NCI-H510A treated with DMSO at 0.1 percent for 48 hours (cell line): Measurements from ENCODE around the gene ARMC2.
"Not testable (repeated sequence)": the region's sequence is repeated elsewhere in the genome, so short reads cannot be mapped to it uniquely, and the experiment has no call there.

Experiments
- DNase-seq: peaks from one replicate; lab custom pipeline; 2025; lab: John Stamatoyannopoulos, UW

ARMC2 gene

DNA sequence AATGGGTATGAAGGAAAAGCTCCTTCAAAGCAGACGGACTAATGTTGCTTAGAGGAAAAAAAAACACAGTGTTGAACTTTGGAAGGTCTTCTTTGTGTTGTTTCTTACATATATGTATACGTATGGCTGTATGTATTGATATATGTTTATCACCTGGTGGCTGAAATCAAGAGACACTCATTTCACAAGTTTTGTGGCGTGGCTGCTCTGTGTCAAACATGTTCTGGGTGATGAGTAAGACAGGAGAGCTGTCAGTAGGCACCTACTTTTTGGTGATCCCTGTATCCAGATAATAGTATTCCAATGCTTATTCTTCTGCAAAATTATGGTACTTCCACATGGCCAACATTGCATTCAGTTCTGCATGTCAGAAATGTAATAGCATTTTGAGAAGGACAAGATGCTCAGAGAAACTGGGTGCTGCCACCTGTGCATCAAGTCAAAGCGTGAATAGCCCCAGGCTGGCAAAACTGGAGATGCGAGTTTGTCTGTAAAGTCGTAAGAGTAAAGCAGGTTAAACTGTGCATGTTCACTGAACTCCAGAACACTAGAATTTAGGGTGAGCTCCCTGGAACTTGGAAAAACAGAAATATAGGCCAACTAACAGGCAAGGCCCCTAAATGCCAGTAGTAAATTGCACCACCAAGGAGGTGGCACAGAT, 67.9 kb downstream of the ARMC2 start:
- DNase-seq = no peak

DNA sequence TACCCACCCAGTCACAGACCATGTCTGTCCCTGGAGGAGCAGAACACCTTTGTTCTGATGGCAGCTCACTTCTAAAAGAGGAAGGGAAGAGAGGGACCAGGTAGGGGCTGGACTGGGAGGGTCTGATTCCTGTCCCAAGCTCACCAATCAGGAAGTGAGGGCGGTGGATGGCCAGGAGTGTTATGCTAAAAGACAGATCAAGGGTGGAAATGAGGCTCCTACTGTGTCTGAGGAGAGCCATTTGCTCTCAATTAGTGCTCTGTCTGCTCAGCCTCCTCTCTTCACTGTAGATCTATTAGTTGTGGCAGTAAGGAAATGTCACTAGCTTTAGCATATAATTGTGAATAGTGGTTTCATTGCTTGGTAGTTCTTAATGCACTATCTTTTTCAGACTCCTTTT, 72.5 kb downstream of the ARMC2 start:
- DNase-seq = no peak

DNA sequence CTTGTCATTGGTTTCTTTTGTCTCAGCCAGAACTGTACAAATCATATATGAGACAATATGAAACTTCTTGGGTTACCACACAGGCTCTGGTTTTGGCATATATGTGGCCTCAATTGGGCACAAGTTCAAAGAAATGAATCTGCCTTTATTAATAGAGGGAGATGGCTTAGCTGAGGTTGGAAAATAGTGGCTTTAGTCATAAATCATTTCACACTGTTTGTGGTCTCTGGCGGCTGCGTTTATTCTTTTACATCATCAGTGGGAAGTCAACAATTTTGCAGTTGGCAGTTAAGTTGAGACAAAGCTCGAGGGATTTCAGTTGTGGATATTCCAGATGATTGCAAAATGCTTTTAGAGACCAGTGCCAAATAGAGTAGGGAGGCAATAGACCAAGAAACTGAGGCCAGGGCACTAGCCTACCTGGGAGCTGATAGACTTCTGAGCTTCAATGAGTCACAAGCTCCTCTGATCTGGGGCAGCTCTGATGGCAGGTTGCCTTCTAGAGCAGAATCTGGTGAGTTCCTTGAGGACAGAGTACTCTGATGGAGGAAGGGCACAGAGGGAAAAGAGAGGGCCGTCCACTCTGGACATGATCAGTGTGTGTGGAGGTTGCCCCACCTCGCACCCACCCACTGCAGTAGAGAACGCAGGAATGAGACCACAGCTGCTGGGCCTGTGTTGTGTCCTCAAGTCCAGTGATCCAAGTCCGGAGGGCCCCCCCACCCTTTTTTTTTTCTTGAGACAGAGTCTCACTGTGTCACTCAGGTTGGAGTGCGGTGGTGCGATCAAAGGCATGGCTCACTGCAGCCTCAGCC, 73.5 kb downstream of the ARMC2 start:
- no peak for DNase-seq

DNA sequence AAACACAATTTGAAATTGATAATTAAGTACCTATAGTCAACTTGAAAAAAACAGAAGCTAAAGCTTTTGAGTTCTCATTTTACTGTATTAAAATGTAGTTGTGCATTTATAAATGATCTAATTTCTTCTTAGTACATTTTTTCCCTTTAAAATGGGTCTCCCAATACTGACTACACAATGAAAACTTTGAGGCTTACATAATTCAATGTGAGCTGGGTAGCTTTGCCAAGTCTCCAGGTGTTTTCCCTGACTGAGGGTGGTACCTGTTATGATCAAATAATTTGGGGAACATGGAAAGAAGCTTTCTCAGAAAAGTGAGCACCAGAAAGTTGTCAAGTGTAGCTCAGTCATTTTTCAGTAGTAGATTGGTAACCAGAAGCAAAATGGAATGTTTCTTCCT, 74.3 kb downstream of the ARMC2 start:
- no peak for DNase-seq

DNA sequence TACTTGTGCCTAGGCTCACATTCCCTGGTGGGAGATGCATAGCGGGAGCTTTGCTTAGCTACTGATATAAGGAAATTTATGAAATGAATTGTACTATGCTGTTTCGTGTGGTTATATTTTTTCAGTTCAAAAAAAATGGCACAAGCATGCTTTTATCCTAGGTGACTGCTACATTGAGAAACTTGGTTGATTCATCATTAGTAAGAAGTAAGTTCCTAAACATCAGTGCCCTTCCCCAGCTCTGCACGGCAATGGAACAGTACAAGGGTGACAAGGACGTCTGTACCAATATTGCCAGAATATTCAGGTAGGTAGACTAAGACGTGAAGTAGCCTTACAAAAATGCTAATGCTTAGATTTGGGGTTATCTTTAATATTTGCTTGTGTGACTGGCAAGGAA, 79.7 kb downstream of the ARMC2 start:
- DNase-seq = no peak

DNA sequence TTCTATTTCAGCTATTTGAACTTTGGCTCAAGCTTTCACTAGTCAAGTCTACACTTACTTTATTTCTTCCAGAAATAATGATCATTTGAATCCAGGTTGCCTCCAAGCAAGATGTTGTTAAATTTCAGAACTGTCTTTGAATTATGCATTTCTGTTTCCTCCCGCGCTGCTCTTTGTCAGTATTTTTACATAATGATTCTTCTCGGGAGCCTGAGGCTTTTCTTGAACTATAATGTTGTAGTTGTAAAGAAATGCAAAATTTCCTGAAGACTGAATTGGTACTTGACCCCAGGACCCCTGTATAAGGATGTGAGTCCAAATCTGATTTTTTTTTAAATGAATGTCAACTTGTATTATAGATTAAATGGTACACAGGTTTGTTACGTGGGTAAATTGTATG, 80.4 kb downstream of the ARMC2 start:
- no peak for DNase-seq

DNA sequence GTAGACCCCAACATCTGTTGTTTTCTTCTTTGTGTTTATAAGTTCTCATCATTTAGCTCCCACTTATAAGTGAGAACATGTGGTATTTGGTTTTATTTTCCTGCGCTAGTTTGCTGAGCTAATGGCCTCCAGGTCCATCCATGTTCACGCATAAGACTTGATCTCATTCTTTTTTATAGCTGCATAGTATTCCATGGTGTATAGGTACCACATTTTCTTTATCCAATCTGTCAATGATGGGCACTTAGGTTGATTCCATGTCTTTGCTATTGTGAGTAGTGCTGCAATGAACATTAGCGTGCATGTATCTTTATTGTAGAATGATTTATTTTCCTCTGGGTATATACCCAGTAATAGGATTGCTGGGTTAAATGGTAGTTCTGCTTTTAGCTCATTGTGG, 82.9 kb downstream of the ARMC2 start:
- not testable (repeated sequence) for DNase-seq

DNA sequence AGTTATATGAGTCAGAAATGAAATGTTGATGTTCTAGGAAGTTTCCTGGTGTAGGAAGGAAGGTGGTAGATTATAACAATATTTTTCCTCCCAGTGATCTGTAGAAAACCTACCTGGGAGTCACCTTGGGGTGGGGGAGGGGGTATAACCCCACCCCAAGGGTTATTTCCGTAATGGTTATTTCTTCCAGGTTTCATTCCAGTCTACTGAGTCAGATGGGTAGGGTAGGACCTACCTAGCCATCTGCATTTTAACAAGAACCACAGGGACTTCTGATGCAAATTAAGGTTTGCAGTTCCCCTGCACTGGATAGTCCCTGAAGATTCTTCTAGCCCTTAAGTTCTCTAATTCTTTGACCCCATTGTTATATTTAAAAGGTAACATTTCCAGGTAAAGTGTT, 88.9 kb downstream of the ARMC2 start:
- no peak for DNase-seq

DNA sequence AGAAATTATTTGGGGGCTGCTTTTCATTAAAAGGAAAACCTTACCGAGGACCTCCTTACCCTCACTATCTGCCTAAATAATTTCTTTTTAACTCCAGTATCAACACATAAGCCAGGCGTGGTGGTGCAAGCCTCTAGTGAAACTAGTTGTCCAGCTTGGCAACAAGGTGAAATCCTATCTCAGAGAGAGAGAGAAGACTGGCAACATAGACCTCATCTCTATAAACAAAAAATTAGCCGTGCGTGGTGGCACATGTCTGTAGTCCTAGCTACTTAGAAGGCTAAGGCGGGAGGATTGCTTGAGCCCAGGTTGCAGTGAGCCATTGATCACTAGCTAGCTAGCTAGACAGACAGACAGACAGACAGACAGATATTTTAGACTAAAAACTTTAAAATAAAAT, 92.5 kb downstream of the ARMC2 start:
- no peak for DNase-seq

DNA sequence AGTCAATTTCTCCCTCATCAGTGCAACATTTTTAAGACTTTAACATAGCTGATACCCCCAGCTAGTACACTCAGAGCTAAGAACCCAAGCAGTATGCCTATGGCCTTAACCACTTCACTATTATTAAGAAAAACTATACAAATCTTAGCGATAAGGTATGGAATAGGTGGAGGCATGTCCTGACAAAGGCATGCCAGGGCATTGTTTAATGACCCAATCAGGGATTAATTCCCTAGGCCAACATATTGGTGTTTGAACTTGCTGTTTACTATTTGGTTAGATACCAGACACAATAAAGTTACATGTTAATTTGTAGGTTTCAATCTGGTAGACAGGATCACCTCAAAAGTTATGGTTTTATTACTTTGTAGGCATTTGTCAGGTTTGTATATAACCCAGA, 93.1 kb downstream of the ARMC2 start:
- no peak for DNase-seq

DNA sequence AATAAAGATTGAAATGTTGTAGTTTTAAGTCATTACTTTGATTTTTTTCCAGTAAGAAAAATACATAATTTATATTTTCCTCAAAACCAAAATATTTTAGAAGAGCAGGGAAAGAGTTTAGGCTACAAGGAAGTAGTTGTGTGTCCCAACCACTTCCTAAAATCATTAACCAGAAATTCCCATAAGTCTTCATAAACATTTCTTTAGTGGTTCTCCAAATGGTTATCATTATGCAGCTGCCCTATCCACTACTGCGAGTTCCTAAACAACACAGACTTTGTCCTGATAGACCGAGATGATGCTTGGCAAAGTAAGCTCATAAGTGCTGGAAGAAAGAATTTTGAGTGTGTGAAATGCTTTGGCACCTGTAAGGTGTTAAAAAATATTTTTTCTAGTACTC, 93.6 kb downstream of the ARMC2 start:
- DNase-seq = no peak

DNA sequence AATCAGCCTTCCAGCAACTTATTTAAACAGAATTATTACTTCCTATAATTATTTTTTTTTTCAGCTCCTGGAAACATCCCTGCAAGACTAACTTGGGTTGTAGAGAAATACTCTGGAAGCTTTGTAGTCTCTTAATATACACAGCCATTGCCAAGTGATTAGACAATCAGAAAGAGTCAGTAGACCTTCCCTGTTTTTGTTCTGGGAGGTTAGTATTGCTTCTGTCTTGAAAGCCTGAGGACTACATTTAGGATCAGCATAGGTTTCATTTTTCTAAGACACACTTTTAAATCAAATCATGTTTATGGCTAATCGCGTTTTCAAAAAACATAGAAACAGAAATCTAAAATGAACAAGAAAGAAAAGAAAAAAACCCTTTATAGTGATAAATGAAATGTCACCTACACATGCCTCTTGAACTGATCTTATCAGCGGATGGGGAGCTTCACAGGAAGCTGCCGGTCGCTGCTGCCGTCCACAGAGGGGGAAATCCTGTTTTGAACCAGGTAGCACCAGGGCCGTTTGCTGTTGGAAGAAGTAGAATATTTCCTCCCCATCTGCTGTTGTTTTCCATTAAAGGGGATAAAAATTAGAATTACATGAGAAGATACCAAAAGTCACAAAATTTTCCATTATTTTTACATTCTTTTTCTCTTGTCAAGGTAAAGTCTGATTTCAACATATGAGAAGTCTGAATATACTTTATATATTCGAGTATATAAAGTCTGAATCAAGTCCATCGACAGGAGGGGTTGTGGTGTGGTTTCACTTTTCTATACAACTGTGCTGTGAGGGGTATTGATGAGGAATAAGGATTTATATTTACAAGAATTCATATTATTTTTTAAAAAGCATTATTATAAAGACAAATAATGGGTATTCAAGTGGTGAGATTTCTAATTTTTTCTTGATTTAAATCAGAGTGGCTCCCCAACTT, 94.6 kb downstream of the ARMC2 start:
- no peak for DNase-seq

DNA sequence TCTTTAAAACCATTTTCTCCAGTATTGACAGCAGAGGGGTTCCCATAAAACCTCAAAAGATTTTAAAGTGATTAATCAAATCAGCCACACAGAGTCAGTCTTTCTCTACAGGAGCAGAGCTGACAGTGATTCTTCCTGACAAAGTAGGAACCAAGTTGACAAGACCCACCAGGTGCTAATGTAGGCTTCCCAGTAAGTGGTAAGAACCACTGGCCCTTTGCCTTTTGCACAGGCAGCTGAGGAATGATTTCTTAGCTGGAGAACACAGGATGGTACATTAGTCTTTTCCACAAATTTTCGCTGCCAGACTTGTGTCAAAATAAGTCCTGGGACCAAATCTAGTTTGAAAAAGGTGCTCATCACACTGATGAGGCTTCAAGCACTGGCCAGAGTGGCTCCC, 95.8 kb downstream of the ARMC2 start:
- no peak for DNase-seq

DNA sequence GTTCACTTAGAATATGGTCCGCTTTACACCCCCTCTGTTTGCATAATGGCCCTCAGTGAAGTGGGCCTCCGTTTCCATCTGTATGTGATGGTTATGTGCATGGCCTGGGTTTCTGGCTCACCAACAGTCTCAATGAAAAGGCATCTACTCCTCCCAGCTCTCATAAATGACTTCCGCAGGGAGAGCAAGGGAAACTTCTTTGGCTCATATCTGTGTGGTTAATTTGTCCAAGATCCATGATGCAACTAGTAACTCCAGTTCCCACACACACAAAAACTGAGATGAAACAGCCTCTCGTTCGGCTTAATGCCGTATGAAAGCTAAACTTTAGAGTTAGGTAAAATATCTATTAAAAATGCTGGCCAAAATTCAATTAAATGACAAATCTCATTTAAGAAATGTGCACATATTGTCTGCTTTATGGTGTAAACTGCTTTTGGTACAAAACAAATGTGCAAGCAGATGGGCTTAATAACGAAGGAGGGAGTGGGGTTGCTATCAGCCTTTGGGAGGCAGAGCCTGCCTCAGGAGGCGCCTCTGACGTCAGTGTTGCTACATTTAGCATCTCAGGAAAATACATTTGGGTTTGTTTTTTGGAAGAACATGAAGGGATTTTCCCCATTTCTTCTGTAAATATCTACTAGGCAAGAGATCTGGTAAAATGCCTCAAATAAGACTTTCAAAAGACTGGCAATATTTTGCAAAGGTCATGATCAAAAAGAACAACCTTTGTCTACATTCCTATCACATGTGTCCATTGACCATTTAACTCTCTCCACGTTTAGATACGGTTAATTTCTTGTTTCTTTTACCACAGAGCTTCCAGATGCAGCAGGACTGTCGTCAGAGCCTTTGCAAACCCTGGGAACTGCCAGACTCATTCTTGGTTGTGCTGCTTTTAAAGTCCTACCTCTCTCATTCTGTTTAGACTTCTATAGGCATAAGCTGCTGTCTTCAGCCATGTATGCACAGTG, 96.8 kb downstream of the ARMC2 start:
- DNase-seq = no peak

DNA sequence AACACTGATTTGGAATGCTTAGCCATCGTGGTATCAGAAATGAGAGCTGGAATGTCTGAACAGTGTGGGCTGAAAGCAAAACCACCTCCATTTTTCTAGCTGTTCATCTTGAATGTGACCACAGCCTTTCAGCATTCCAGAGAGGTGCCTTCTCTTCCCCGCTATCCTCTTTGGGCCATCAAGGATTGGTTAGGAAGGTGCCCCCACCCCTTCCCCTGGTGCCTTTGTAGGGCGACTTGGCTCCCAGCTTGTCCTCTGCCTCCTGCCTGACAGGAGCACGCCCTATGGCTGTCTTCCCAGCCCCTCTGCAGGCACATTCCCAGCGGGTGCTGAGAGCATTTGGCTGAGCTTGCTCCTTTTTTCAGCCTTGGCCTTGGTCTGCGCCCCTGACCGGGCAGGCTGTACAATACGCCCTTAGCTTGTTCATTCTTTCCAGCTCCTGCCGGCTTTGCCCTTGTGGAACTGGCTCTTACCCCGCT, 97.5 kb downstream of the ARMC2 start:
- DNase-seq = no peak

DNA sequence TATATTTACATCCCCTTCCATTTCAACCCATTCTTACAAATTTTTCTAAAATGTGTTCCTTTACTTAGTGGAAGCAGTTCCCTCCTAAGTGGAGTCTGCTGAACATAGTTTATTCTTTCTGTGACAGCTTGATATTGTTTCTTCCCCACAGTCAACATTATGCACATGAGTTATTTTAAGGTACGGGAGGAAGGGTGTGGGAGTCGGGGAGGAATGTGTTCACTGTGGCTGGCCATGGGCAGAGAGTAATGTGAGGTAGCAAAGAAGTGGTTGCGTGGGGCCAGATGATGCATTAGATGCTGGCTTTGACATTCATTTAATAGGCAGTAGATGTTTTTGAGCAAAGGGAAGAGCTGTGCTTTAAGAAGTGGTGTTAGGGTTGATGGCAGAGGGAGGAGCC, 98.5 kb downstream of the ARMC2 start:
- no peak for DNase-seq

DNA sequence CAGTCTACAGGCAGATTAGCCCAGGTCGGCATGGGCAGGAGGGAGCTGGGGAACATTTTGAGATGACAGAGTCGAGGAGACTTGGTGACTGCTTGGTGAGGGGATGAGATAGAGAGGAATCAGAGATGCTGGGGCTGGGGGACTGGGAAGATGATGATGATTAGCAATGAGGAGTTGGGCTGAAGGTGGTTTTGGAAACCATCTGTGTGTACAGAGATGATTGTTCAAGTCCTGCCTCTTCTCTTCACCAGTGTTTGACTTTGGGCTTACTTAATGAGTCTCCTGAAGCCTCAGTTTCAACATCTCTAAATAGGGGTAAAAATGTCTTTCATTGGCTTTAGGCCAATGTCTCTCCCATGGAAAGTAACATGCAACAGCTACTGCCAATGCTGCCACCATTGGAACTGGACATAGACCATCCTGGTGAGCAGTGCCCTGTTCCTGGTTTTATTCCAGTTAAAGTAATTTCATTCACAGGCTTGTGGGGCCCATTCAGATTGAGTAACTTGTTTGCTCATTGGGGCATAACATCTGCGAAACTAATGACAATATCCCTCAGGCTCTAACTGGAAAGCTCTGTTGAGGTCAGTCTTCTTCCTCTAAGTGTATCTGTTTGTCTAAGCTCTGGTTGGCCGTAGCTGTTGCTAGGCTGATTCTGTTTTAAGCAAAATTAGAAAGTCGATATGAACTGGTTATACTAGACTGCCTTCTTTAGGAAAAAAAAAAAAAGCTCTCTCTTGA, 99.1 kb downstream of the ARMC2 start:
- peak; percentile 29 for DNase-seq

DNA sequence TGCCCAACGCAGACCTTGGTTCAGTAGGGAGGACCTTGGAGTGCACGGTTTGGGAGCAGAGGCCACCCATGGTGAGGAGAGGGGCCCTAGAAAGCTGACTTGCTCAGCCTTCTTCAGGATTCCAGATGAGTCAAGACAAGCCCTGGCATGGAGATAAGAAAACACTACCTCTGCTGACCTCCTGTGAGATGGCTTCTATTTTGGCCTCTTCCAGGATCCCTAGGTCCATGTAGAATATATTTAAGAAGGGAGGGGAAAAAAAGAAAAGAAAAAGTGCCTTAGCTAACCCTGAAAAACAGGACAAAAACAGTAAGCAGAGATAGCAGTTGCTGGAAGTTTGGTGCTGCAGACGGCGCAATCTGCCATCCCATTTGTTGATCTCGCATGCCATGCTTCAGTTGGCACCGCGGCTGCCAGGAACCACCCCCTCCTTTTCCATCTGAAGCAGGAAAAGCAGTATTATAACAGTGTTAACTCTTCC, 100.0 kb downstream of the ARMC2 start:
- peak; percentile 24 for DNase-seq

DNA sequence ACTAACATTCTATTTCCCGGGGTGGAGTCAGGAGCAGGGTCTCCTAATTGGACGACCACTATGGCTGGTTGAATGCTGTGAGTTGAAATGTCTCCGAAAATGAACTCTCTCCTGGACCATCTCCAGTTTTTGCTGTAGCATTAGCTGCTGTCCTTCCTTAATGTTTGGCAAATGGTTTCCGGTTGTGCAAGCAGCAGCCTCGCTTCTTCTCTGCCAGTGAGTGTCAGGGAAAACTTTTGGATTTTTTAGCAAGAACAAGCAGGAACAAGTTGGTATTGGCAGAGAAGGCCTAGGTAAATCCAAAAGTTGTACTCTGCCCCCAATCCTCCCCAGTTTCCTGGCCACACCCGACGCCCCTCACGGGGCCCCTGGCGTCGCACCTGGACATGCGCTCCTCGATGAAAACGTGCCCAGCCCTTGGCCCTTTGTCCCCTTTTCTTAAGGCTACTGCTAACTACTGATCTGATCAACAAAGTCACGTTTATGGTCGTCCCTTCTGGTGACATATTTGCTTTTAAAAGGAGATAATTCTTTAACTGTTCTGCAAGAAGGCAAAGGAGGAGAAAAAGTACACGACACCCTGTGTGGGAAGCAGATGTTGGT, 103.2 kb downstream of the ARMC2 start:
- DNase-seq = no peak
